Renal cortical epithelial cell (primary cell): ENCODE measurements around the gene EGFR. TPM values are rescaled to one million over a fixed set of nuclear protein-coding genes. Genes with fewer than 3 reads are reported as not detected.
A peak's percentile ranks its signal among the peaks of the same experiment; 100 is the strongest.

Source experiments
- DNase-seq: peaks from one replicate; pipeline ENCODE4 v3.0.0-alpha.2; 2011; ENCODE audit warnings: low read depth
- total RNA-seq: library from RNA; depleted of rRNA; stranded (reverse); fragments of >200 nt; gene quantifications from 2 replicates; pipeline ENCODE4 v1.2.3, GENCODE V29; 2014

EGFR gene
- total RNA-seq, 1 donor from 2014 or later, result 97.1 TPM

DNA sequence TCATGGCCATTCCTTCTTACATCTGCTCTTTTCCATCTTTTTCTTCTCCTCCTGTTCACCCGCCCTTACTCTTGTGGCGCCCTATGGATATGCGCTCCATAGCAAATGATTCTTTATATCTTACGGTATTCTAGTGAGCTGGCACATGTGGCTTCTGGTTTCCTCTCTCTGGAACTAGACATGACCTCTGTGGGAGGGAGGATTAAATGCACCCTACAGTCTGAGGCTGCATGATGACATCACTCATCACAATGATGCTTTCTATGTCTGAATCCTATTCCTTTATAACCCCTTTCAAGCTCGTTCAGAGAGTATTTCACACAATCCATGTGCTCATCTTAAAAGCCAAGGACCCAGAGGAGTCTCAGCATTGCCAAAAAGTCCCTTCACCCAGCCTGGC lies 153.3 kb downstream of the EGFR start:
- DNase-seq, result no peak

DNA sequence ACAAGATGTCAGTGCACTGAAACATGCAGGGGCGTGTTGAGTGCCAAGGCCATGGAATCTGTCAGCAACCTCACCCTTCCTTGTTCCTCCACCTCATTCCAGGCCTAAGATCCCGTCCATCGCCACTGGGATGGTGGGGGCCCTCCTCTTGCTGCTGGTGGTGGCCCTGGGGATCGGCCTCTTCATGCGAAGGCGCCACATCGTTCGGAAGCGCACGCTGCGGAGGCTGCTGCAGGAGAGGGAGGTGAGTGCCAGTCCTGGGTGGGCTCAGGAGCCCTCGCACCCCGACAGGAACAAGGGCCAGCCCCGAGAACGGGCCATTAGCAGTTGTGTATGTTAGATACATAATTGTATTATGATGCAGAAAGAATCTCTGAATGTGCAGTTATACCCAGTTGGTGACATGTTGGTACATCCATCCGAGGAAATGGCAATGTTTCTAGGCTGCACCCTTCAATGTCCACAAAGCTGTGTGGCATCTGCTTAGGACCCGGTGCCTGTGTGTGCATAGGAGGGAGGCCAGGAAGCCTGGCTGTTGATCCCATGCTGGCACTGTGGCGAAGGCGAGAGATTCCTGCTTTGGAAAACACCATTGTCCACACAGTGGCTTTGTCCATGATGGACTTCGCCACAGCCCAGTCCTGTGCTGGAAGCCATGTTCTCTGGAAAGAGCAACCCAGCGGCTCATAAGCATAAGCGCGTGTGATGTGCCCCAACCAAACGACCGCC lies 154.2 kb downstream of the EGFR start:
- no peak for DNase-seq

DNA sequence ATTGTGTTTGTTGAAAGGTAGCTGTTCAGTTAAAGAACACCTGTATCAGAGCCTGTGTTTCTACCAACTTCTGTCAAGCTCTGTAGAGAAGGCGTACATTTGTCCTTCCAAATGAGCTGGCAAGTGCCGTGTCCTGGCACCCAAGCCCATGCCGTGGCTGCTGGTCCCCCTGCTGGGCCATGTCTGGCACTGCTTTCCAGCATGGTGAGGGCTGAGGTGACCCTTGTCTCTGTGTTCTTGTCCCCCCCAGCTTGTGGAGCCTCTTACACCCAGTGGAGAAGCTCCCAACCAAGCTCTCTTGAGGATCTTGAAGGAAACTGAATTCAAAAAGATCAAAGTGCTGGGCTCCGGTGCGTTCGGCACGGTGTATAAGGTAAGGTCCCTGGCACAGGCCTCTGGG lies 154.9 kb downstream of the EGFR start:
- no peak for DNase-seq

GRCh38 chr7:55174456-55174855 lies 155.6 kb downstream of the EGFR start:
- no peak for DNase-seq

DNA sequence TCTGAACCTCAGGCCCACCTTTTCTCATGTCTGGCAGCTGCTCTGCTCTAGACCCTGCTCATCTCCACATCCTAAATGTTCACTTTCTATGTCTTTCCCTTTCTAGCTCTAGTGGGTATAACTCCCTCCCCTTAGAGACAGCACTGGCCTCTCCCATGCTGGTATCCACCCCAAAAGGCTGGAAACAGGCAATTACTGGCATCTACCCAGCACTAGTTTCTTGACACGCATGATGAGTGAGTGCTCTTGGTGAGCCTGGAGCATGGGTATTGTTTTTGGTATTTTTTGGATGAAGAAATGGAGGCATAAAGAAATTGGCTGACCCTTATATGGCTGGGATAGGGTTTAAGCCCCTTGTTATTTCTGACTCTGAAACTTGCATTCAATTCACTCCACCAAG lies 156.0 kb downstream of the EGFR start:
- no peak for DNase-seq

GRCh38 chr7:55177068-55177530 lies 158.3 kb downstream of the EGFR start:
- DNase-seq, result peak; percentile 15

DNA sequence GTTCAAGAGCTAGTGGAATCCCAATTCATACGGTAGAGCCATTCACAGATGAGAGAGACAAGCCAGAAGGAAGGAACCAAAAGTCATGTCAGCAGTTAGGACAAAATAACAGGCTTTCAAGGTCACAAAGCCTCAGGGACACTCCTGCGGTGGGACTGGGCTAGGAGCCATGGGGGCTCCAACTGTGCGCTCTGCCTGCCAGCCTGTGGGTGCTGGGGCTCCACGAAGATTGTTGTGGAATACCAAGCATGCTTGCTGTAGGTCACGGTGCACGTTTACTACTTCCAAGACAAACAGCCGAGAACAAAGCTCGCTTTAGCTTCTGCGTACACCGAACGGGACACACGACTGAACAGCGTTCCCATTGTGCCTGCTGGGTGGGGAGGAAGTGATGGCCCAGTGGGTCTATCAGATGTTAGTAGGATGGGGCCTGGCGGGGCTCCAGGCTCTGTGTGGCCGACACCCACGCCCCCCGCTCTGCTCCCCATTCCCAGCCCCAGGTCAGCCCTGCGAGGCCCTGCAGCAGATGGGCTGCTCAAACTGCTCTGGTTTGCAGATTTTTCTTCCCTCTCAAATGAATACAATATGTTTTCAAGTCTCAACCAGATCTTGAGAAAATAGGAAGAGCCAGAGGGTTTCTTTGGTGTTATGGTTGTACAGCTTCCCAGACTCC lies 158.9 kb downstream of the EGFR start:
- no peak for DNase-seq

- DNase-seq, result no peak
These were observed 159.6 kb downstream of the EGFR start for GRCh38 chr7:55178292-55178862.

GRCh38 chr7:55178863-55179773 lies 160.3 kb downstream of the EGFR start:
- no peak for DNase-seq

DNA sequence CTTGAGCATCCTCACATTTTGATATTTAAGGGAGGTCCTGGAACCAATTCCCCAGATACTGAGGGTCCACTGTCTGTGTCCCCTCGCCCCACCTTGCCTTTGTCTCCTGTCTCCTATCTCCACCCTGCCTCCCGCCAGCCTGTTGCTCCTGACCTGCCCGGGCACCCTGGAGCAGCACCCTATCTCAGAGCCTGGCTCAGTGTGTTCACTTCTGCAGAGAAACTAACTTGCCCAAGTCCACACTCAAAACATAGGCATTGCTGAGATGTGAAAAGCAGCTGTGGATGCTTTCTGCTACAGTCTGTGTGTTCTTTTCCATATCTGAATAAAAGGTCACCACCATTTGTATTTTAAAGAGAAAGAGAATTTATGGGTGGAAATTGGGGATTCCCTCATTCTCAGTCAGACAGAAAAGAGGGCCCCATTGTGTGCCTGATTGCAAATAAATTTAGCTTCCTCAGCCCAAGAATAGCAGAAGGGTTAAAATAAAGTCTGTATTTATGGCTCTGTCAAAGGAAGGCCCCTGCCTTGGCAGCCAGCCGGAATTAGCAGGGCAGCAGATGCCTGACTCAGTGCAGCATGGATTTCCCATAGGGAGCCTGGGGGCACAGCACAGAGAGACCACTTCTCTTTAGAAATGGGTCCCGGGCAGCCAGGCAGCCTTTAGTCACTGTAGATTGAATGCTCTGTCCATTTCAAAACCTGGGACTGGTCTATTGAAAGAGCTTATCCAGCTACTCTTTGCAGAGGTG lies 161.3 kb downstream of the EGFR start:
- DNase-seq, result no peak

- DNase-seq, result no peak
These were observed 162.2 kb downstream of the EGFR start for GRCh38 chr7:55180963-55181542.

DNA sequence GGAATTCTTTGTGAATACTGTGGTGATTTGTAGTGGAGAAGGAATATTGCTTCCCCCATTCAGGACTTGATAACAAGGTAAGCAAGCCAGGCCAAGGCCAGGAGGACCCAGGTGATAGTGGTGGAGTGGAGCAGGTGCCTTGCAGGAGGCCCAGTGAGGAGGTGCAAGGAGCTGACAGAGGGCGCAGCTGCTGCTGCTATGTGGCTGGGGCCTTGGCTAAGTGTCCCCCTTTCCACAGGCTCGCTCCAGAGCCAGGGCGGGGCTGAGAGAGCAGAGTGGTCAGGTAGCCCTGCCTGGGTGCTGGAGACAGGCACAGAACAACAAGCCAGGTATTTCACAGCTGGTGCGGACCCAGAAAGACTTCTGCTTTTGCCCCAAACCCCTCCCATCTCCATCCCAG lies 162.9 kb downstream of the EGFR start:
- DNase-seq, result no peak

DNA sequence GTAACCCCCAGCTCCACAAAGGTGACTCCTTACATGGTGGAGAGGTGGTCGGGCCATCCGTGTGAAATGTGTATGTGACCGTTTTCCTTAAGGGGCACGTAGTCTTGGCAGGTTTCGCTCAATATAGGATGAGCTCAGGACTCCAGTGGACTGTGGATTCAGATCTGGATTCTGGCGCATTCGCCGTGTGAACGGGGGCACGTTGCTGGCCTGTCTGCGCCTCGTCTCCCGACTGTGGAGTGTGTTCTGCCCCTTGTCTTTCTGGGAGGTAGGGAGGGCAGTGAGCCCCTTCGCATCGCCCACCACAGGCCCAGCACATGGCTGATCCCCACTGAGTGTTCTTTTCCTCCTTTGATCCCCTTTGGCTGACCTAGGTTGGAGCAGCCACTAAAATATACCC lies 165.1 kb downstream of the EGFR start:
- DNase-seq, result no peak

DNA sequence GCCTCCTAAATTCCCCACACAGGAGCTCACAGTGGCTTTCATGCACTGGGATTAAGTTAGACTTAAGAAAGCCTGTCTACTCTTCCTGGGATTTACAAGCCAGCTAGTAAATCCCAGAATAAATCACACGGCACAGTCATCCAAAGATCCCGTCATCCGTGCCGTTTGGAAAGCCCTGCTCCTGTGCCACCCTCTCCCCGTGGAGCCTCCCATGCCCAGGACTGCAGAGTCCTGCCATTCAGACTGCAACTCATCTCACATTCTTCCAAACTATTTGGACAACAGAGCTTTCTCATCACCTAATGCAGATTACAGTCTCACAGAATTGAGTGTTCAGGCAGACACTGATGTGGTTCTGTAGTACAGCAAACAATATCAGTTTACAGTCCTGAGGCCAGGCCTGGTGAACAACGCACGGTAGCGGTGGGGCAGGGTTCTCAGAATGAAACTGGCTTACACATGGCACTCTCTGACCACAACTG lies 166.5 kb downstream of the EGFR start:
- no peak for DNase-seq

- peak; percentile 95 for DNase-seq
These were observed 167.3 kb downstream of the EGFR start for GRCh38 chr7:55185941-55186609.

DNA sequence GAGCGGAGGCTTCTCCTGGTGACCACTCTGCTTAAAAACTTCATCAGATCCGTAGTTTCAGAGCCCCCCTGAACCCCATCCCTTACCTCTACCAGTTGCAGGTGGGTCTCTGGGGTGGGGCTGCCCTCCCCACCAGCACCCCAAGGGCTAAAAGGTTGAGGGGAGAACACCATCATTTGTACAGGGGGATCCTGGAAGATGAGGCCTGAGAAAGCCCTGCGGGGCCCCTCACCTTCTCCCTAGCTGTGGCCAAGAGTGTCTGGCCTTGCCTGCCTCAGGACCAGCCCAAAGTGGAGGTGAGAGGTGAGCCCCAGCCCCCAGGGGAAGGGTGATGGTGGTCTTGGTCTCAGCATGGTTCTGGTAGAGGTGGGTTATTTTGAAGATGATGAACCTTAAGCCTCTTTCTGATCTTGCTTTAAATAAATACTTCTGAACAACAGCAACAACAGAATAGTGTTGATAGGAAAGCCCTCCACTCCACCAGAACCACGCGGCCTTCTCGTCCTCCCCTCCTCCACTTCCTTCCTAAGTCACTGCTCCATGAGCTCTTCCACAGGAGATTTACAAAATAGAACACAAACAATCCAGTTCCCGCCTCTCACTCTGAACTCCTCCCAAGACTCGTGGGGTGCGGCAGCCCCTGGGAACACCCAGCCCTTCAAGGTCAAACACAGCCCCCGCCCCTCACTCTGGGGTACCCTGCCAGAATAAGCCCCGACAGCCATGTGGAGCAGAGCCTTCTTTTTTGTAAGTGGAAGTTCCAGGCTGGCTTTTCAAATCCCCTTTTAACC lies 169.1 kb downstream of the EGFR start:
- no peak for DNase-seq

DNA sequence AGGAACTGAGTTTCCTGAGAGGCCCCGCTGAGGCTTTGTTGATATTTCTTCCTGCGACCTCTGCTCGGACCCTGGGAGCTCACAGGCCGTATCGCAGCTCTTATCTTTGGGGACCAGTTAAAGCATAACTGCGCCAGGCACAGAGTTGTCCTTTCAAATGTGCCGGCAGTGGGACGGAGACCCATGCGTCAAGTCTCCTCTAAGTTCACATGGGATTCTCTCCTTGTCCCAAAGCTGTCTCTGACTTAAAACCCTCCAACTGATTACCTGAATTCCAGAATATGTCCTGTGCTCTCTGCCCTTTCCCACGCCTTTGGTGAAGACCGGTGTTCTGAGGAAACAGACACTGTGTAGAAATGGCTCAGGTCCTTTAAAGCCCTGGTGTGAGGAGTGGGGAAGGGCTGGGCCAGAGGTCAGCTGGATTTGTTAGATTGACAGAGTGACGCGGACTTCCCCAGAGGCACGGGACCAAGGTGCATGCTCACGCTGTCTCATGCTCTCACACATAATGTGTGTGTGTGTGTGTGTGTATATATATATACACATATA lies 169.8 kb downstream of the EGFR start:
- no peak for DNase-seq

GRCh38 chr7:55189146-55189766 lies 170.4 kb downstream of the EGFR start:
- DNase-seq, result no peak
